RPMI7951 (cell line): ENCODE data around the gene CPNE9. TPM values are rescaled to one million over a fixed set of nuclear protein-coding genes. Genes with fewer than 3 reads are reported as not detected.

Source experiments
- DNase-seq: peaks from one replicate; pipeline ENCODE4 v3.0.0-alpha.2; 2012; ENCODE audit warnings: low read depth
- total RNA-seq: library from RNA; depleted of rRNA; stranded (reverse); fragments of >200 nt; shearing (Covaris generic); gene quantifications from 2 replicates; pipeline ENCODE4 v1.2.3, GENCODE V29; 2014; rRNA removed

The CPNE9 gene, protein sequence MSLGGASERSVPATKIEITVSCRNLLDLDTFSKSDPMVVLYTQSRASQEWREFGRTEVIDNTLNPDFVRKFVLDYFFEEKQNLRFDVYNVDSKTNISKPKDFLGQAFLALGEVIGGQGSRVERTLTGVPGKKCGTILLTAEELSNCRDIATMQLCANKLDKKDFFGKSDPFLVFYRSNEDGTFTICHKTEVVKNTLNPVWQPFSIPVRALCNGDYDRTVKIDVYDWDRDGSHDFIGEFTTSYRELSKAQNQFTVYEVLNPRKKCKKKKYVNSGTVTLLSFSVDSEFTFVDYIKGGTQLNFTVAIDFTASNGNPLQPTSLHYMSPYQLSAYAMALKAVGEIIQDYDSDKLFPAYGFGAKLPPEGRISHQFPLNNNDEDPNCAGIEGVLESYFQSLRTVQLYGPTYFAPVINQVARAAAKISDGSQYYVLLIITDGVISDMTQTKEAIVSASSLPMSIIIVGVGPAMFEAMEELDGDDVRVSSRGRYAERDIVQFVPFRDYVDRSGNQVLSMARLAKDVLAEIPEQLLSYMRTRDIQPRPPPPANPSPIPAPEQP
- total RNA-seq, result not detected in 2 replicates

DNA sequence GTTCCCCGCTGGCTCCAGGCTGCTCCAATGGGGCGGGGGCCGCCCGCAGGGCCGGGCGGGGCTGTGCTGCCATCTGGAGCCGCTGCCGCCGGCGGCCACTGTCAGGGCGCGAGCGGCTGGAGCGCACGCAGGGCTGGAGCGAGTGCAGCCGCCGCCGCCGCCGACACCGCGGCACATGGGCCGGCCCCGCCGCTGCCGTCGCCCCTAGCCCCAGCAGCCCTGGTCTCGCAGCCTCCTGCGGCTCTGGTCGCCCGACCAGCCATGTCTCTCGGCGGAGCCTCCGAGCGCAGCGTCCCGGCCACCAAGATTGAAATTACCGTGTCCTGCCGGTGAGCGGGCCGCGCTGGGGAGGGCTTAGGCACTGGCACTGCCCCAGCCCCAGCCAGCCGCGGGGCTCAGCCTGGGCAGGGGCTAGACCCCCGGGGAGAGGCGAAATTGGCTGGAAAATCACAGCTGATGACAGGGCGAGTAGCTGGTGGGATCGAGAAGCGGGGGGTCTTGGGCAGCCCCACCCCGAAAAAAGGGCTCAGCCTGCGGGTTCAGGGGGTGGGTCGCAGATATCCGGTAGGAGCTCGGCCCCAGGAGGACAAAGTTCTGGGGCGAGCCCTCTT, at the start of gene CPNE9:
Gene CPNE9 (plus strand): TSS at position 98 of the 611 bp plus-strand sequence. CDS start 164 bp downstream, at position 262.
- DNase-seq, result no peak

GRCh38 chr3:9659849-9660248, 43.8 kb upstream of the CPNE9 start:
- DNase-seq, result no peak

DNA sequence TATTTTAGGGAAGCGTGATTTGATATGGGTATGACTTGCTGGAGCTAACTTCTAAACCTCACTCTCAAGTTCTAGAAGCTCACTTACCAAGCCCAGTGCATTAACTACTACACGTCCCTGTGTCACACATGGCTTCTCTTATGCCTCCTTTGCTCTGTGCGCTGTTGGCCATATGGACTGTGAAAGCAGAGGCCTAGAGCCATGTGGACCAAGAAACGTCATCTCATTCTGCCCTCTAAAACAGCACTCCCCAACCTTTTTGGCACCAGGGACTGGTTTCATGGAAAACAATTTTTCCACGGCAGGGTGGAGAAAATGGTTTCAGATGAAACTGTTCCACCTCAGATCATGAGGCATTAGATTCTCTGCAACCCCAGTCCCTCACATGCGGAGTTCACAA, 42.7 kb upstream of the CPNE9 start:
- no peak for DNase-seq

GRCh38 chr3:9664119-9664751, 39.4 kb upstream of the CPNE9 start:
- no peak for DNase-seq

DNA sequence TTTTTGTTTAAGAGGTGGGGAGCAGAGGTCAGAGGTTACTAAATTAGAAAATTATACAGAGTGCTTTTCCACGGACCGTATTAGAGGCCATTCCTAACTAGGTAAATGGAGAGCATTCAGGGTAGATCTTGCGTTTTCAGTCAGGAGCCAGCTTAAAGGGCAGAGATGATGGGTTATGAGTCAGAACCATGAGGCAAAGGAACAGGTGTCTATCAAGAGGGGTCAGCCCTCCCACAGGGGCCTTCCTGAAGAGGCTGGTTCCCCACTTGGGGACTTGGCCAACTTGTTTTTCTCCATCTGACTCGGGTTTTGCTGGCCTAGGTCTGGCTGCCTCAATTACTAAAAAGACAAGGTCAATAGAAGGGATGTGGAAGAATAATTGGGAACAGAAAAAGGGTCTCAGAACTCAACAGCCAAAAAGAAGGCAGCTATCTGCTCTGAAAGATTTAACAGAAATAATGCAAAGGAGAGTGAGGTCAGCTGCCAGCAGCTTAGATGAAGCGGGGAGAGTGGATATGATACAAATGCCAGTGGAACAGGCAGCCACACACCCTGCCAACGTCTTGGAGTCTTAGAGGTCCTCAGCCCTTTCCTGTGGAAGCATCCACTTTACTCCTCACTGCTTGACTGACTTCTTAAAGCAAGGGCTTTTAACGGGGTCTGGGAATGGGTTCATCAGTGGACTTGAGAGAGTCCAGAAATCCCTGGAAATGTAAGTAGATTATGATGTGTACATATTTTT, 36.8 kb upstream of the CPNE9 start:
- DNase-seq, result no peak

DNA sequence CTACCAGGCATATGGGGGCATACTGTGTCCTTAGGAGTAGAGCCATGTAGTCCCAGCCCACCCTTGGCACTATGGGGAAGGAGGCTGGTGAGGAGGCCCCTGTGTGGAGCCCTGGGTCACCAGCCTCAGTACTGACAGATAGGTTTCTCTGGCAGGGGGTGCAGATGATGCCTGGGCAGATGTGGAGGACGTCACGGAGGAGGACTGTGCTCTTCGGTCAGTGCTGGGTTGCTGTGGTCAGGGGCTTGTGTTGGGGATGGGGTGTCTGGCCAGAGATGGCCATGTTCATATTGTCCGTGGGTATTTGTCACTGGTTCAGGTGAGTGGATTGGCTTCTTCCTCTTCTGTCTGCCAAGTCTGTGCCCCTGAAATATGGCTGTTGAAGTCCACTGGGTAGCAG, 34.4 kb upstream of the CPNE9 start:
- no peak for DNase-seq

DNA sequence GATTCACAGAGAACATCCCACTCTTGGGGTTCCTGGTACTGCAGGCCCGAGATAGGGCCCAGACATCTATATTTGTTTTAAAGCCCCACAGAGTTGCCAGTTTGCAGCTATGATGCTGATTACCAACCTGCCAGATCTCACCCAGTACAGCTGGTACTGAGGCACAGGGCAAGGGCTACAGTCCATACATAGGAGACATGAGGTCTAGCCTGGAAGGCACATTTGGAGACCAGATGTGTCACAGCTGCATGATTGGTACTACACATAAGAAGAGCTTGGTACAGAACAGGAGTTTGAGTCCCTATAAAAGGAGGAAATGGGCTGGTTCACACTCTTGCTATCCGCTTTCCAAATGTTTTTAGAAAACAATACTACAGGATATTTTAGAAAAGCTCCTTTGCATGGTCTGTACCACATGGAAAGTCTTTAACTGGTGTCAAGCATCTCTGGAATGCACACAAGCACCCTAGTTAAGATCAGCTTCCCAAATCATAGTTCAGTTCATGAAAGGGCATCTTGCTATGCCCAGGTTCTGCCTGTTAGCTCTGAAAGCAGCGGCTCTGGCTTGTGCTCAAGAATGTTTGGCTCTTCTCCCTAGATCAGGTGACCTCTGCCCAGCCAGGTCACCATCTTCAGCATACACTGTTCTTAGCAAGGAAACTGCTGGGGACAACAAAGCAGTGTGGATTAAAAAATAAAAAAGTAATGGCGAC, 33.8 kb upstream of the CPNE9 start:
- DNase-seq, result no peak

DNA sequence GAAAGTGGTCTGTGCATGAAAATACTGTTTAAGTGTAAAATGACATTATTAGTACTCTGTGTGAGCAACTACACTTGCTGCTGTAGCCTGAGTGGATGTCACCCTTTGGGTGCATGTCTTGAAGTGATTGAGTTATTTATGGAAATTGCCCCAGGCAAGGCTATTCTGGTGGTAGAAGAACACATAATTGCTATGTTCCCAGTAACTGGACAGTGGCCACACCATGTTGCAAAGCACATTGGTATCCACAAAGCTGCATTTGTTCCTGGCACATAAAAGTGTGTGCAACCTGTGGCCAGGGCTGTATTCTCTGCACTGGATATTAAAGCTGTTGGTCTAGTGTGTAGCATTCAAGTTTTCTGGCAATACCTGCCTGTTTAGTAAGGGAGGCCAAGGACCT, 30.6 kb upstream of the CPNE9 start:
- peak; percentile 35 for DNase-seq

GRCh38 chr3:9673752-9674151, 29.9 kb upstream of the CPNE9 start:
- DNase-seq, result no peak

DNA sequence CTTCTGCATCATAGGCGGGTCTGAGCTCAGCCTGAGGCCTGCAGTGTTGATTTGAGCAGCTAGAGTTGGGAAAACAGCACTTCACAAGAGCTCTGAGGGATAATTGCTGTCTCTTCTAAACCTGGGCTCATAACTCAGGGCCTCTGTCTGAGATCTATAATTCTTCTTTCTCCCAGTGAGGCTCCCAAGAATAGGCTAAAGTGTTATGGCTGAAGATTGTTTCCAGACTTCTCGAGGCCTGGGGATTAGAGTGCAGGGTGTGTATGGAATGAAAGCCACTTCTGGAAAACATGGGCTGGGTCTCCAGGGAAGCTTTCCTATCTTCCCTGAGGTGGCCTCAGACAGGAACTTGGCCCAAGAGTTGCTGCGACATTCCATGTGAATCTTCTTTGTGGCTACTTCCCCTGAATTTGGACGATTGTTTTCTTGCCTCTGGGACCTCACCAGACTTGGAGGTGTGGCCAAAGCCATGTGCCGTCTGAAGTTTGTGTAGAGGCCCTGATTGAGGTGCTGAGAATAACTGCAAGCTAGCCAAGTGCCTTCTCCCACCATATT, 27.8 kb upstream of the CPNE9 start:
- no peak for DNase-seq

GRCh38 chr3:9676785-9677184, 26.8 kb upstream of the CPNE9 start:
- DNase-seq, result no peak

DNA sequence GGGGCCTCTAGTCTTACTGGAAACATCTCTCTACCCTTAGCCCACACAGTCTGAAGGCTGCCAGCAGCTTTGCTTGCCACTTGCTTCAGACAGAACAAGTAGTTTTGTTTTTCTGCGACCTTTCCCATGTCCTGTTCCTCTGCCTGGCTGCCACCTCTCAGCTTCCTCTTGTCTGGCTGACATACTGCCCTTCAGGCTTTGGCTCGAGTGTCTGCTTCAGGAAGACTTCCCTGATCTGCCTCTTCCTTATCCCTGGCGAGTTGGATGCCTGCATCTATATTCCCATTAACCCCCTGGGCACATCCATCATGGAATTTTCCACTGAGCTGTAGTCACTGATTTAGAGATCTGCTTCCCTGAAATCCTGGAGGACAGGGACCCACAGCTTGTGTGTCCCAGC, 25.1 kb upstream of the CPNE9 start:
- no peak for DNase-seq

DNA sequence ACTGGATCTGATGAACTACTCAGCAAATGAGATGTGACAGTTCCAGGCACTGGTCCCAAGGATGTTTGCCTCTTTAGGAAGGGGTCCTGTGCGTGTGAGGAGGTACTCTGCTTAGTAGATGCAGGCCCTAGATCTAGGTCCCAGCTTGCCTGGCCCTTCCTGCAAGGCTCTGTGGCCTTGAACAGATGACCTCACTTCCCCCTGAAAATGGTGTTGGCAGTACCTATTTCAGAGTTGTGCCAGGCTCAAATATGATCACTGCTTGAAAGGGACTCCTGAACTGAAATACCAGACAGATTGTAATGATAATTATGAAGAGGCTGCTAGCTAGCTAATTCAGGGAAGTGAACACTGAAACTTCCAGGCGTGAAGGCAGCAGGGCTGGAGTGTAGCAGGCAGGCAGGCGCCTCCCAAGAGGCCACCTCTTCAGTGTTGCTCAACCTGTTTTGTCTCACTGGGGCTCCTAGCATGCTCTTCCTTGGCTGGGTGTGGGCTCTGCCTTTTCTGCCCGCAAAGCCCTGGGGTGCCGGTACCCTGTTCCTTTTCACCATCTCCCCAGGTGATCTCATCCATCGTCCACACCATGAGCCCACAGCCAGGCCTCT, 24.1 kb upstream of the CPNE9 start:
- no peak for DNase-seq

- DNase-seq, result no peak
Observed at GRCh38 chr3:9681011-9681722, 22.5 kb upstream of the CPNE9 start.

DNA sequence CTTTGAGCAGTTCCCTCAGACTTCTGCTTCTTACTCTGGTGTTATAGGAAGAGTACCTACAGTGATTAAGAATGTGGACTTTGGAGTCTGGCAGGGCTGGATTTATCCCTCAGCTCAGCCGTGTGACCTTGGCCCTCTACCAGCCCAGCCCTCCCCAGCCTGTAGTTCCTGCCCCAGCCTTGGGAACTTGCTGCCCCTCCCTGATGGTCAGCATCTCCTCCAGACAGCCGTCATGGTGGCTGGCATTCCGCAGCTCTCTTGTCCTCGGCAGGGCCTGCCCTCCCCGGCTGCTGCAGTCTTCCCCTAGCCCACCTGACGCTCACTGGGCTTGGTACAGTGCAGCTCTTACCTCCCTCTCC, 21.9 kb upstream of the CPNE9 start:
- DNase-seq, result no peak

DNA sequence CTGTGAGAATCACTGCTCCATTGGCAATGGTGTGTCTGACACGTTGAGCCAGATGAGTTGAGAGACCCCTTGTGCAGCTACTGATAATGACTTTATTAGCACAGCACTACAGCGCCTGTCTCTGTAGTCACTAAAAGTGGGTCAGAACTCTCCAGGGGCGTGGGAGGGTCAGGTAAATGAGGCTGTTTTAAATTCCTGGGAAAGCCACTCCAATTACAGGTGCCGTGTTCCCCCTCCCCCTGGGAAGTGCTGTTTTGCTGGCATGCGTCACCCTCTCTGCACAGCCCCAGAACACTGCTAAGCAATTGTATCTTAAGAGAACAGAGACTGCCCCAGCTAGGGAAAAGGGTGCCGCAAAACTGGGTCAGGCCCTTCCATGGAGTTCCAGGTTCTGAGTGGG, 21.5 kb upstream of the CPNE9 start:
- DNase-seq, result no peak

GRCh38 chr3:9683426-9683825, 20.2 kb upstream of the CPNE9 start:
- no peak for DNase-seq

GRCh38 chr3:9685216-9686049, 18.2 kb upstream of the CPNE9 start:
- no peak for DNase-seq

GRCh38 chr3:9686050-9686550, 17.5 kb upstream of the CPNE9 start:
- no peak for DNase-seq
